PFSK-1 (cell line): ENCODE results near the gene AP2M1.

ENCODE experiments used
- POLR2AphosphoS5 ChIP-seq: IDR thresholded peaks from 2 replicates; pipeline ENCODE4 v1.6.1; 2012; ENCODE audit warnings: low read depth, mild to moderate bottlenecking, control low read depth, low read length, moderate library complexity
- TAF1 ChIP-seq: IDR thresholded peaks from 2 replicates; pipeline ENCODE4 v1.6.1; 2012; ENCODE audit warnings: low read length, control low read depth, borderline replicate concordance; ENCODE audit not compliant: insufficient read depth

DNA sequence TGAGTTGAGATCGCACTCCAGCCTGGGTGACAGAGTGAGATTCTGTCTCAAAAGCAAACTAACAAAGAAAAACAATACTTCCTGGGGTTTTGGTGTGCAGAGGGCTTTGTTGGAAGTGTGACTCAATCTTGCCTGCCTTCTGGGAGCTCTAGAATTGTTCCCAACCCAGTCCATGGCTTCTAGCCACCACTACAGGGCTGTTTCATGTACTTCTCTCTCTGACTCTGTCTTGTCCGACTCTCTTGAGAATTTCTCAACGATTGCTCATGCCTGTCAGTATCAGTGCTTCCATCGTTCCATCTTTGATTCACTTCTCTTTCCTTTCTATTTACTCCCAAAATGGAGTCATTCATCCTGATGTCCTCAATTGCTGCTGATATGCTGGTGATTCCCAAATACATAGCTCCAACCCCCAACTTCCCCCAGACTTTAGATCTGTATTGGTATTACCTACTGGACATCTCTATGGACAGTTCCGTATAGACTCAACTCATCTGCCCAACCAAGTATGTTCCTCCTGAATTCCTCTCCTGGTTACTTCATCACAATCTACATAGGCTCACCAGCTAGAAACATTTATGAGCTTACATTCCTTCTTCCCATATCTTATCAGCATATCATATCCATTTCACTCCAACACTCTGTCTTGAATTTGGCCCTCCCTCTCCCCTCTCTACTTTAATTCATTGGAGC lies 1.8 kb upstream of the AP2M1 start:
- TF ChIP-seq POLR2AphosphoS5 (no peak), TAF1 (no peak)
